Ureter (tissue), 1 donor: ENCODE measurements around the gene TEX54. TPM values are rescaled to one million over a fixed set of nuclear protein-coding genes. Genes with fewer than 3 reads are reported as not detected.

ENCODE experiments used
- DNase-seq: peaks from one replicate; pipeline ENCODE4 v3.0.0-alpha.2; 2020; ENCODE audit warnings: low spot score
- total RNA-seq: library from RNA; stranded (reverse); gene quantifications from one replicate; pipeline ENCODE4 v1.2.4, GENCODE V29; 2023
- donor health status: DM: yes; HTN: yes; CAD: no.

TEX54 gene
- total RNA-seq, 1 donor from 2014 or later = not detected

DNA sequence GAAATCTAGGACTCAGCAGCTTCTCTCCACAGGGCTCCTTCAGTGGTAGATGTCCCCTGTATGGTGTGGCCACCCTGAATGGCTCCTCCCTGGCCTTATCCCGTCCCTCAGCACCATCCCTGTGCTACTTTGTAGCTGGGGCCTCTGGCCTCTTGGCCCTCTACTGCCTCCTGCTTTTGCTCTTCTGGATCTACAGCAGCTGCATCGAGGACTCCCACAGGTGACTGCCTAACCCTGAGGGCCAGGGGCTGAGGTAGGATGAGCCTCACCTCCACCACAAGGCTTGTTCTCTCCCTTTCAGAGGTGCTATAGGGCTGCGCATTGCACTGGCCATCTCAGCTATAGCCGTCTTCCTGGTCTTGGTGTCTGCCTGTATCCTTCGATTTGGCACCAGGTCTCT is 43.6 kb downstream of the TEX54 start:
- no peak for DNase-seq

DNA sequence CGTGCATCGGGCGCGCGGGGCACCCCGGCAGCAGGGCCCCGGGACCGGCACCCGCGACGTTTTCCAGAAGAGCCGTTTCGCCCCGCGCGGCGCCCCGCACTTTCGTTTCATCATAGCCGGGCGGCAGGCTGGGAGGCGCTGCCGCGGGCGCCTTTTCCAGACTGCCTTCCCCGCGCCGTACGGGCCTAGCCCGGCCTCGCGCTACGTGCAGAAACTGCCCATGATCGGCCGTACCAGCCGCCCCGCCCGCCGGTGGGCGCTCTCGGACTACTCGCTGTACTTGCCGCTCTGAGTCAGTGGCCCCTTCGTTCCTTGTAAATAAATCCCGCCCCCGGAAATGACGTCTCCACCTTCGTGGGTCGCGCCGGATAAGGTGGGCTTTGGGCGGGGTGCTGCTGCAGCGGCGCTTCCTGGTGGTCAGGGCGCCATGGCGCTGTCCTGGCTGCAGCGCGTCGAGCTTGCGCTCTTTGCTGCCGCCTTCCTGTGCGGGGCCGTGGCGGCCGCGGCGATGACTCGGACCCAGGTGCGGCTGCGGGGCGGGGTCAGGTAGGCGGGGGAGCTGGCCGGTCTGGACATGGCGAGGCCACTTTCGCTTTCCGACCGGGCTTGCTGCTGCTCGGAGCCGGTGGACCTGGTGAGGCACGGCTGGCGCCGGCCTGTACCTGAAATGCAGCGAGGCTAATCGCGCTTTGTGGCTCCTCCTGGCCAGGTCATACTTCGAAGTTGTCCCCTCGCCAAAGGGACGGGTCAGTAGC is 45.5 kb downstream of the TEX54 start, which contains the start of gene TMEM179B:
TMEM179B (plus strand) TSS at position 398 of the 755 bp plus-strand sequence; CDS start at position 428, 30 bp downstream.
- peak; percentile 99 for DNase-seq

DNA sequence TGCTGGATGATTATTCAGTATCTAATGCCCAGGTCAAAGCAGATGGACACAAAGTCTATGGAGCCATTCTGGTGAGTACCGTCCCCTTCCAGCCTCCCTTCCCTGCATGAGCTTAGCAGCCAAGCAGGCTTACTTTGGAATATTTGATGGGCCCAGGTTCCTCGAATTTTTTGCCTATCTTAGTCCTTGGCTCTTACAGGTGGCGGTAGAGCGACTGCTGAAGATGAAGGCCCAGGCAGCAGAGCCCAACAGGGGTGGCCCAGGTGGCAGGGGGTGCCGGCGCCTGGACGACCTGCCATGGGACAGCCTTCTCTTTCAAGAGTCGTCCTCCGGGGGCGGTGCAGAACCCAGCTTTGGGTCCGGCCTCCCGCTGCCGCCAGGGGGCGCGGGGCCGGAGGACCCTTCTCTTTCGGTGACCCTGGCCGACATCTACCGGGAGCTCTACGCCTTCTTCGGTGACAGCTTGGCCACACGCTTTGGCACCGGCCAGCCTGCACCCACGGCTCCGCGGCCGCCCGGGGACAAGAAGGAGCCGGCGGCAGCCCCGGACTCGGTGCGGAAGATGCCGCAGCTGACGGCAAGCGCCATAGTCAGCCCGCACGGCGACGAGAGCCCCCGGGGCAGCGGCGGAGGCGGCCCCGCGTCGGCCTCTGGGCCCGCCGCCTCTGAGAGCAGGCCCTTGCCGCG is 46.2 kb downstream of the TEX54 start:
- peak; percentile 91 for DNase-seq

DNA sequence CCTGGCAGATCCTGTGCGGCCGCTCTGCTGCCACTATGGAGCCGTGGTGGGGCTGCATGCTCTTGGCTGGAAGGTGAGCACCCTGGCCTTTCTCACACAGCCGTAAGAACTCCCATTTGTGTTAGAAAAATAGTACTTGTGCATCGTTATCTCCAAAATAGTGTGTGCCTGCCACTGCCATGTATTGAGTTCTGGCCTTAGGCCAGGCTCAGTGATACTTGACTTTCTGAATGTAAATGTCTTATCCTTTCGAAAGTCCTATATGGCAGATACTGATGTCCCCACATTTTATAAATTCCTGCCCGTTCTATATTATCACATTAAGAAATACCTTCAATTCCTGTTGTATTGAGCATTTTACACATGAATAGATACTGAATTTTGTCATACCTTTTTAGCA is 49.9 kb downstream of the TEX54 start:
- no peak for DNase-seq

Other genes starting within 250 kb of the TEX54 start
- gene TUT1, start 241.3 kb downstream of the TEX54 start, total RNA-seq = 30.4 TPM
- 128 TPM for gene MTA2, start 231.0 kb downstream of the TEX54 start, total RNA-seq
- gene EML3, start 220.1 kb downstream of the TEX54 start, total RNA-seq = 83.2 TPM
- 5.4 TPM for gene ROM1, start 219.6 kb downstream of the TEX54 start, total RNA-seq
- 50.7 TPM for gene B3GAT3, start 210.9 kb downstream of the TEX54 start, total RNA-seq
- gene GANAB, start 186.2 kb downstream of the TEX54 start, total RNA-seq = 271 TPM
- gene INTS5, start 179.5 kb downstream of the TEX54 start, total RNA-seq = 19.2 TPM
- gene C11orf98, start 167.6 kb downstream of the TEX54 start, total RNA-seq = 52.6 TPM
- gene CSKMT, start 167.5 kb downstream of the TEX54 start, total RNA-seq = 20.7 TPM
- 6.6 TPM for gene UQCC3, start 161.2 kb downstream of the TEX54 start, total RNA-seq
- gene LBHD1, start 160.6 kb downstream of the TEX54 start, total RNA-seq = 9.8 TPM
- gene UBXN1, start 153.8 kb downstream of the TEX54 start, total RNA-seq = 90.5 TPM
- gene LRRN4CL, start 143.3 kb downstream of the TEX54 start, total RNA-seq = 5.0 TPM
- 55.9 TPM for gene BSCL2, start 125.4 kb downstream of the TEX54 start, total RNA-seq
- not detected for gene GNG3, start 125.2 kb downstream of the TEX54 start, total RNA-seq
- 50.4 TPM for gene HNRNPUL2, start 105.4 kb downstream of the TEX54 start, total RNA-seq
- 36.7 TPM for gene TTC9C, start 104.4 kb downstream of the TEX54 start, total RNA-seq
- 16.0 TPM for gene ZBTB3, start 78.7 kb downstream of the TEX54 start, total RNA-seq
- 76.6 TPM for gene POLR2G, start 71.3 kb downstream of the TEX54 start, total RNA-seq
- gene TAF6L, start 61.4 kb downstream of the TEX54 start, total RNA-seq = 22.1 TPM
- gene TMEM179B, start 45.4 kb downstream of the TEX54 start, total RNA-seq = 63.9 TPM
- 18.4 TPM for gene TMEM223, start 40.8 kb downstream of the TEX54 start, total RNA-seq
- 94.6 TPM for gene NXF1, start 27.4 kb downstream of the TEX54 start, total RNA-seq
- 30.1 TPM for gene STX5, start 790 bp downstream of the TEX54 start, total RNA-seq
- 58.8 TPM for gene WDR74, start 6.7 kb upstream of the TEX54 start, total RNA-seq
- 245 TPM for gene SLC3A2, start 48.1 kb upstream of the TEX54 start, total RNA-seq
- not detected for gene CHRM1, start 88.5 kb upstream of the TEX54 start, total RNA-seq
- gene SLC22A6, start 152.1 kb upstream of the TEX54 start, total RNA-seq = not detected
- gene SLC22A8, start 183.0 kb upstream of the TEX54 start, total RNA-seq = not detected